ENCODE measurements around the gene STOX2. TPM values are rescaled to one million over a fixed set of nuclear protein-coding genes. Genes with fewer than 3 reads are reported as not detected.

STOX2 gene
- total and polyA plus RNA-seq, 2 of the 13 experiments (the other 11 are each of a cell fraction or from before 2014, with no cell fraction given) = 0.01 to 0.15 TPM

DNA sequence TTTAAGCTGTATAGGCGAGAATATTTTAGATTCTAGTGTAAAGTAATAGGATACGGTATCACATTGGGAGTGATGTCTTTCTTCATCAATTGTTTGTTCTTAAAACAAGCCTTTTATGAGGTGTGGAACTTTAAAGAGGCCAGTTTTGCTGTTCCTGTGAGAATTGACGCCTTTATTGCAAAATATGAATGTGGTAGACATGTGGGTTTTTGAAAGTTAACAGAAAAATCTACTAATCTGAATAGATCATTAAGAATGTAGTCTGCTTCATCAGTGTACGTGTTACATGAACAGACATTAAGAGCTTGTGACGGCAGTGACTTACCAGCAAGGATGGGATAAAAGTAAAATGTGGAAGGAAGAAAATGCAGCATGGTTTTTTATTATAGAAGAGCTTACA lies 63.8 kb downstream of the STOX2 start:
- DNase-seq (ENCODE audit: low spot score) (no peak), FAIRE-seq (no peak), ATAC-seq (no peak)
- no peak overlapping the region for H3K9ac ChIP-seq (ENCODE audit: insufficient read depth, low read depth, low read length)
- no peak overlapping the region for H3K4me2 ChIP-seq (ENCODE audit: low read depth, low read length)
- in situ Hi-C loops (cut with HindIII; ENCODE audit: extremely low pct_ligation_motif_present, low pct_unique_long_range_greater_than_20kb) = no loop called here
- no peaks in the 10 kb centered on the region for H4K20me1 ChIP-seq (ENCODE audit: insufficient read depth, low read length)
- no peak overlapping the region for H3K4me3 ChIP-seq (replicated peaks in 1 of 3; ENCODE audit: insufficient read depth in 1 of 3, low read depth in 2 of 3, low read length in 3 of 3)
- TF ChIP-seq SRF (IDR thresholded peaks at IDR 0.05; ENCODE audit: low read depth, low read length) = no peak
- TF ChIP-seq ZNF878 (CRISPR knock-in tag; IDR thresholded peaks at IDR 0.05) = no peak
- TF ChIP-seq SAP130 (CRISPR knock-in tag; IDR thresholded peaks at IDR 0.05; ENCODE audit: low read depth) = no peak
- no peak for TF ChIP-seq ZNF552 (CRISPR knock-in tag; IDR thresholded peaks at IDR 0.05; ENCODE audit: borderline replicate concordance)
- TF ChIP-seq ZNF484 (CRISPR knock-in tag; IDR thresholded peaks at IDR 0.05; ENCODE audit: borderline replicate concordance, low read depth) = no peak
- no peak for TF ChIP-seq GFI1 (CRISPR knock-in tag; IDR thresholded peaks at IDR 0.05; ENCODE audit: borderline replicate concordance)
- no peak for TF ChIP-seq EHMT2 (IDR thresholded peaks at IDR 0.05; ENCODE audit: borderline replicate concordance, low read depth, low read length)
- intact Hi-C loops (cut with micrococcal nuclease; ENCODE audit: unreplicated experiment) = no loop called here
- no peaks in the 10 kb centered on the region for H3K36me3 ChIP-seq (replicated peaks in 1 of 2; ENCODE audit: control insufficient read depth in 1 of 2, insufficient read depth in 2 of 2, low read length in 2 of 2)
- BruUV-seq (replicated peaks) = no TSS peak
- H3K79me2 ChIP-seq (ENCODE audit: insufficient read depth, low read length) = no peaks in the 10 kb centered on the region
- H3K27ac ChIP-seq (ENCODE audit: extremely low read length, insufficient read depth, low read length) = no peak overlapping the region
- no peak overlapping the region for H2AFZ ChIP-seq (ENCODE audit: low read length)
- POLR2A ChIA-PET = no interaction called here
- H3K9me3 ChIP-seq (ENCODE audit: low read length) = no peaks in the 10 kb centered on the region
- CTCF ChIA-PET (ENCODE audit: low intra/inter-chr PET ratio, low total read pairs) = no interaction called here
- peaks cover 0 to 1% of the 10 kb centered on the region in 2 experiments; a peak in 1 of 5 replicates for H3K27me3 ChIP-seq (ENCODE audit: control insufficient read depth in 1 of 2, insufficient read depth in 2 of 2, low read length in 2 of 2)
- 58% methylated on average over 5 of the region's 5 CpGs for WGBS (ENCODE audit: low lambda C conversion rate)
- no peaks in the 10 kb centered on the region for H3K4me1 ChIP-seq (ENCODE audit: insufficient read depth, low read length)

DNA sequence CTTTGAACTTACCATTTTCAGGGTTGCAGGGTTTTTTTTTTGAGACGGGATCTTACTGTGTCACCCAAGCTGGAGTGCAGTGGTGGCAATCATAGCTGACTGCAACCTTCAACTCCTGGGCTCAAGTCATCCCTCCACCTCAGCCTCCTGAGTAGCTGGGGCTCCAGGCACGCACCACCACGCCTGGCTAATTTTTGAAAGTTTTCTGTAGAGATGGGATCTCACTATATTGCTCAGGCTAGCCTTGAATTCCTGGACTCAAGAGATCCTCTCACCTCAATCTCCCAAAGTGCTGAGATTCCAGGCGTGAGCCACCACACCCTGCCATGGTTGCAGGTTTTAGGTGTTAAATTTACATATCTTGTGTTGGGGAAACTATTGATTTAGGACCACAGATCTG lies 64.5 kb downstream of the STOX2 start:
- FAIRE-seq = no peak
- ATAC-seq = no peak
- no peaks in the 10 kb centered on the region for H4K20me1 ChIP-seq (ENCODE audit: insufficient read depth, low read length)
- no peak overlapping the region for H3K27ac ChIP-seq (ENCODE audit: extremely low read length, insufficient read depth, low read length)
- no peak overlapping the region for H3K4me3 ChIP-seq (replicated peaks in 1 of 3; ENCODE audit: insufficient read depth in 1 of 3, low read depth in 2 of 3, low read length in 3 of 3)
- BruUV-seq (replicated peaks) = no TSS peak
- ChIA-PET CTCF (ENCODE audit: low intra/inter-chr PET ratio, low total read pairs) (no interaction called here), POLR2A (no interaction called here)
- no peaks in the 10 kb centered on the region for H3K9me3 ChIP-seq (ENCODE audit: low read length)
- intact Hi-C loops (cut with micrococcal nuclease; ENCODE audit: unreplicated experiment) (no loop called here), in situ Hi-C loops (cut with HindIII; ENCODE audit: extremely low pct_ligation_motif_present, low pct_unique_long_range_greater_than_20kb) (no loop called here)
- H3K79me2 ChIP-seq (ENCODE audit: insufficient read depth, low read length) = no peaks in the 10 kb centered on the region
- WGBS (ENCODE audit: low lambda C conversion rate) = 56% methylated on average over 4 of the region's 4 CpGs
- no peak overlapping the region for H3K9ac ChIP-seq (ENCODE audit: insufficient read depth, low read depth, low read length)
- H3K4me2 ChIP-seq (ENCODE audit: low read depth, low read length) = no peak overlapping the region
- H3K27me3 ChIP-seq (ENCODE audit: control insufficient read depth in 1 of 2, insufficient read depth in 2 of 2, low read length in 2 of 2) = peaks cover 0 to 1% of the 10 kb centered on the region in 2 experiments; a peak in 1 of 5 replicates
- no peaks in the 10 kb centered on the region for H3K36me3 ChIP-seq (replicated peaks in 1 of 2; ENCODE audit: control insufficient read depth in 1 of 2, insufficient read depth in 2 of 2, low read length in 2 of 2)
- no peaks in the 10 kb centered on the region for H3K4me1 ChIP-seq (ENCODE audit: insufficient read depth, low read length)
- no peak overlapping the region for H2AFZ ChIP-seq (ENCODE audit: low read length)
- no peak for DNase-seq (ENCODE audit: low spot score)
- TF ChIP-seq DR1 (CRISPR knock-in tag; IDR thresholded peaks at IDR 0.05) (no peak), ZNF484 (CRISPR knock-in tag; IDR thresholded peaks at IDR 0.05; ENCODE audit: borderline replicate concordance, low read depth) (no peak), RAD21 (CRISPR knock-in tag; IDR thresholded peaks at IDR 0.05) (no peak), ZNF251 (CRISPR knock-in tag; IDR thresholded peaks at IDR 0.05) (no peak), PHB2 (IDR thresholded peaks at IDR 0.05; ENCODE audit: partially characterized antibody) (no peak), ZNF263 (CRISPR knock-in tag; IDR thresholded peaks at IDR 0.05) (no peak), NFYC (CRISPR knock-in tag; IDR thresholded peaks at IDR 0.05) (no peak), CEBPG (CRISPR knock-in tag; IDR thresholded peaks at IDR 0.05) (no peak), ZNF839 (CRISPR knock-in tag; IDR thresholded peaks at IDR 0.05; ENCODE audit: borderline replicate concordance) (no peak), SMAD3 (CRISPR knock-in tag; IDR thresholded peaks at IDR 0.05) (no peak), JDP2 (CRISPR knock-in tag; IDR thresholded peaks at IDR 0.05; ENCODE audit: borderline replicate concordance) (no peak), NAIF1 (CRISPR knock-in tag; IDR thresholded peaks at IDR 0.05; ENCODE audit: borderline replicate concordance) (no peak)
- TF ChIP-seq, protein P1, sequence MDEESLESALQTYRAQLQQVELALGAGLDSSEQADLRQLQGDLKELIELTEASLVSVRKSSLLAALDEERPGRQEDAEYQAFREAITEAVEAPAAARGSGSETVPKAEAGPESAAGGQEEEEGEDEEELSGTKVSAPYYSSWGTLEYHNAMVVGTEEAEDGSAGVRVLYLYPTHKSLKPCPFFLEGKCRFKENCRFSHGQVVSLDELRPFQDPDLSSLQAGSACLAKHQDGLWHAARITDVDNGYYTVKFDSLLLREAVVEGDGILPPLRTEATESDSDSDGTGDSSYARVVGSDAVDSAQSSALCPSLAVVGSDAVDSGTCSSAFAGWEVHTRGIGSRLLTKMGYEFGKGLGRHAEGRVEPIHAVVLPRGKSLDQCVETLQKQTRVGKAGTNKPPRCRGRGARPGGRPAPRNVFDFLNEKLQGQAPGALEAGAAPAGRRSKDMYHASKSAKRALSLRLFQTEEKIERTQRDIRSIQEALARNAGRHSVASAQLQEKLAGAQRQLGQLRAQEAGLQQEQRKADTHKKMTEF (CRISPR knock-in tag; IDR thresholded peaks at IDR 0.05) = no peak
- TF ChIP-seq, protein P2, sequence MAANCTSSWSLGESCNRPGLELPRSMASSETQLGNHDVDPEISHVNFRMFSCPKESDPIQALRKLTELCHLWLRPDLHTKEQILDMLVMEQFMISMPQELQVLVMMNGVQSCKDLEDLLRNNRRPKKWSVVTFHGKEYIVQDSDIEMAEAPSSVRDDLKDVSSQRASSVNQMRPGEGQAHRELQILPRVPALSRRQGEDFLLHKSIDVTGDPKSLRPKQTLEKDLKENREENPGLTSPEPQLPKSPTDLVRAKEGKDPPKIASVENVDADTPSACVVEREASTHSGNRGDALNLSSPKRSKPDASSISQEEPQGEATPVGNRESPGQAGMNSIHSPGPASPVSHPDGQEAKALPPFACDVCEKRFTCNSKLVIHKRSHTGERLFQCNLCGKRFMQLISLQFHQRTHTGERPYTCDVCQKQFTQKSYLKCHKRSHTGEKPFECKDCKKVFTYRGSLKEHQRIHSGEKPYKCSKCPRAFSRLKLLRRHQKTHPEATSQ (CRISPR knock-in tag; IDR thresholded peaks at IDR 0.05; ENCODE audit: borderline replicate concordance) = no peak
